PC-9 (cell line): ENCODE results near the gene BCL2. TPM values are rescaled to one million over a fixed set of nuclear protein-coding genes. Genes with fewer than 3 reads are reported as not detected.

Experiments
- BruUV-seq: library from RNA; stranded (reverse); fragments of 400-500 nt; replicated peaks from 2 replicates; lab custom pipeline; 2021; lab: Mats Ljungman, UMichigan
- CTCF ChIA-PET: fragments of 300-600 bp; sonication (Branson Sonifier 250); formaldehyde crosslinking; loops from one replicate; lab custom pipeline; 2022; ENCODE audit warnings: antibody characterized with exemption; lab: Charles Lee
- POLR2A ChIA-PET: fragments of 300-600 bp; sonication (Branson Sonifier 250); formaldehyde crosslinking; loops from one replicate; lab custom pipeline; 2022; ENCODE audit warnings: antibody characterized with exemption; ENCODE audit not compliant: unreplicated experiment; lab: Charles Lee
- DNase-seq, 2 experiments: peaks; one replicate each; pipeline versions ENCODE4 v3.0.0 to v3.0.0-alpha.2; 2015 to 2022; ENCODE audit warnings: mixed read lengths in 1 of 2
- H2AFZ ChIP-seq: fragments of 200-600 bp; sonication (generic); 2 replicates; pipeline ENCODE4 v1.8.1; 2017; ENCODE audit warnings: antibody characterized with exemption
- H3F3A ChIP-seq: fragments of 200-600 bp; sonication (generic); 2 replicates; pipeline ENCODE4 v1.8.1; 2017; ENCODE audit warnings: antibody characterized with exemption, mild to moderate bottlenecking, low read depth; ENCODE audit not compliant: insufficient read depth
- H3K27ac ChIP-seq: fragments of 200-600 bp; sonication (generic); 2 replicates; pipeline ENCODE4 v1.6.1; 2016; ENCODE audit warnings: mixed run types
- H3K27me3 ChIP-seq: fragments of 200-600 bp; sonication (generic); 2 replicates; pipeline ENCODE4 v1.6.1; 2016; ENCODE audit warnings: low read depth, mixed run types; ENCODE audit not compliant: insufficient read depth
- H3K36me3 ChIP-seq: fragments of 200-600 bp; sonication (generic); 2 replicates; pipeline ENCODE4 v1.6.1; 2016; ENCODE audit warnings: low read depth, mixed run types
- H3K4me1 ChIP-seq: fragments of 200-600 bp; sonication (generic); replicated peaks from 2 replicates; pipeline ENCODE4 v1.6.1; 2016; ENCODE audit warnings: mixed run types; ENCODE audit not compliant: insufficient read depth
- H3K4me2 ChIP-seq: fragments of 200-600 bp; sonication (generic); 2 replicates; pipeline ENCODE4 v1.6.1; 2017; ENCODE audit warnings: mixed run types
- H3K4me3 ChIP-seq: fragments of 200-600 bp; sonication (generic); 2 replicates; pipeline ENCODE4 v1.6.1; 2016; ENCODE audit warnings: mixed run types
- H3K79me2 ChIP-seq: fragments of 200-600 bp; sonication (generic); 2 replicates; pipeline ENCODE4 v1.6.1; 2017; ENCODE audit warnings: low read depth, mixed run types
- H3K9me2 ChIP-seq: fragments of 200-600 bp; sonication (generic); 2 replicates; pipeline ENCODE4 v1.8.1; 2017; ENCODE audit warnings: mild to moderate bottlenecking; ENCODE audit not compliant: insufficient read depth
- H3K9me3 ChIP-seq: fragments of 200-600 bp; sonication (generic); 2 replicates; pipeline ENCODE4 v1.8.1; 2016; ENCODE audit warnings: low read depth; ENCODE audit not compliant: insufficient read depth
- H4K20me1 ChIP-seq: fragments of 200-600 bp; sonication (generic); 2 replicates; pipeline ENCODE4 v1.8.1; 2017; ENCODE audit not compliant: insufficient read depth
- EZH2 ChIP-seq: fragments of 200-600 bp; sonication (generic); IDR thresholded peaks from 2 replicates; pipeline ENCODE4 v1.8.0; 2017; ENCODE audit warnings: antibody characterized with exemption, low read depth
- intact Hi-C: fragments of 100-400 bp; cut with micrococcal nuclease; formaldehyde crosslinking; loops from one replicate; pipeline ENCODE4 v1.10.0; 2022; ENCODE audit not compliant: unreplicated experiment
- total RNA-seq: library from RNA; stranded (reverse); gene quantifications from 2 replicates; pipeline ENCODE4 v1.2.3, GENCODE V29; 2021
- TF ChIP-seq, protein P1 (sequence below): fragments of 200-600 bp; sonication (generic); conservative IDR thresholded peaks from 2 replicates; pipeline ENCODE4 v1.6.1; 2017; ENCODE audit warnings: mixed run types, antibody characterized with exemption, mild to moderate bottlenecking, moderate library complexity

Gene BCL2
- total RNA-seq, 1 experiment from 2014 or later, result 2.0 TPM

DNA sequence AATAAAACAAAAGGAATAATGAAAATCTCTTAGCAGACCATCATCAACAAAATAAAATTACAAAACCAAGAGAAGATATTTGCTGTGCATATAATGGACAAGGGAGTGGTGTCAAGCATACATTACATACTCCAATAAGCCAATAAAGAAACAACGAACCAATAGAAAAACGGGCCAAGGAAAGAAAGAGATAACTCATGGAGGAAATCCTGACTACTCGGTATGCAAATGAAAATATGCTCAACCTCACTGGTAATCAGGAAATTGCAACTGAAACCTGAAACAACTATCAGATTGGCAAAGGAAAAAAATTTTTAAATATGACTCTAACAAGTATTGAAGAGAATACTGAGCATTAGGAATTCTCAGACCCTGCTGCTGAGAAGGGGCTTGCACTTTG lies 84.7 kb downstream of the BCL2 start:
- no TSS peak for BruUV-seq
- Histone ChIP-seq H3F3A (peaks cover 15% of the 10 kb centered on the region; the same call in 1 of the 2 replicates), H3K36me3 (no peaks in the 10 kb centered on the region), H2AFZ (no peak overlapping the region), H3K9me2 (no peaks in the 10 kb centered on the region; the same call in 1 of the 2 replicates), H3K79me2 (no peaks in the 10 kb centered on the region), H3K27ac (no peak overlapping the region), H4K20me1 (no peaks in the 10 kb centered on the region), H3K27me3 (no peaks in the 10 kb centered on the region), H3K9me3 (0 out of 2 replicates have a peak, but pooled peaks cover 5% of the 10 kb centered on the region), H3K4me1 (peaks cover 22% of the 10 kb centered on the region), H3K4me3 (no peak overlapping the region), H3K4me2 (no peak overlapping the region)
- no peak for TF ChIP-seq EZH2
- TF ChIP-seq, protein P1, sequence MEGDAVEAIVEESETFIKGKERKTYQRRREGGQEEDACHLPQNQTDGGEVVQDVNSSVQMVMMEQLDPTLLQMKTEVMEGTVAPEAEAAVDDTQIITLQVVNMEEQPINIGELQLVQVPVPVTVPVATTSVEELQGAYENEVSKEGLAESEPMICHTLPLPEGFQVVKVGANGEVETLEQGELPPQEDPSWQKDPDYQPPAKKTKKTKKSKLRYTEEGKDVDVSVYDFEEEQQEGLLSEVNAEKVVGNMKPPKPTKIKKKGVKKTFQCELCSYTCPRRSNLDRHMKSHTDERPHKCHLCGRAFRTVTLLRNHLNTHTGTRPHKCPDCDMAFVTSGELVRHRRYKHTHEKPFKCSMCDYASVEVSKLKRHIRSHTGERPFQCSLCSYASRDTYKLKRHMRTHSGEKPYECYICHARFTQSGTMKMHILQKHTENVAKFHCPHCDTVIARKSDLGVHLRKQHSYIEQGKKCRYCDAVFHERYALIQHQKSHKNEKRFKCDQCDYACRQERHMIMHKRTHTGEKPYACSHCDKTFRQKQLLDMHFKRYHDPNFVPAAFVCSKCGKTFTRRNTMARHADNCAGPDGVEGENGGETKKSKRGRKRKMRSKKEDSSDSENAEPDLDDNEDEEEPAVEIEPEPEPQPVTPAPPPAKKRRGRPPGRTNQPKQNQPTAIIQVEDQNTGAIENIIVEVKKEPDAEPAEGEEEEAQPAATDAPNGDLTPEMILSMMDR, result no peak
- CTCF ChIA-PET, result no interaction called here
- no peak for DNase-seq
- POLR2A ChIA-PET, result no interaction called here
- intact Hi-C loops, result loop anchor here (5.0 kb wide), 1 partner anchor 82 kb away; the partner anchor contains the start of gene BCL2

DNA sequence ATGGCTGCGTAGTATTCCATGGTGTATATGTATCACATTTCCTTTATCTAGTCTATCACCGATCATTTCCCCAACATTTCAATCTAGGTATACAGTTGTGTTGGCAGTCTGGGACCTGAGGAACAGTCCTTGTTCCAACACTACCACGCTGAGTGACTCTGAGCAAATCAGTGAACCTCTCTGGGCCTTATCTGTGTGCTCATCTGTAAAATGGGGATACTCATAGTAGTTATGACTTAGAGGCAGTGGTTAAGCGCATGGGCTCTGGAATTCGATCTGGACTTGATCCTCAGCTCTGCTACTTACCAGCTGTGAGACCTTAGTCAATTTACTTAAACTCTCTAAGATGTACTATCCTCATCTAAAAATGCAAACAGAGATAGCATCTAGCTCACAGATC lies 85.1 kb downstream of the BCL2 start:
- H3K36me3 ChIP-seq, result no peaks in the 10 kb centered on the region
- TF ChIP-seq, protein P1, result no peak
- H3K9me3 ChIP-seq, result 0 out of 2 replicates have a peak, but pooled peaks cover 6% of the 10 kb centered on the region
- no peaks in the 10 kb centered on the region for H3K27me3 ChIP-seq
- POLR2A ChIA-PET, result no interaction called here
- H3K4me3 ChIP-seq, result no peak overlapping the region
- H3K9me2 ChIP-seq, result no peaks in the 10 kb centered on the region; the same call in 1 of the 2 replicates
- H3K4me2 ChIP-seq, result no peak overlapping the region
- DNase-seq, result no peak
- CTCF ChIA-PET, result no interaction called here
- no TSS peak for BruUV-seq
- no peak overlapping the region for H2AFZ ChIP-seq
- H3K4me1 ChIP-seq, result peaks cover 22% of the 10 kb centered on the region
- intact Hi-C loops, result no loop called here
- no peaks in the 10 kb centered on the region for H4K20me1 ChIP-seq
- H3K79me2 ChIP-seq, result no peaks in the 10 kb centered on the region
- peaks cover 15% of the 10 kb centered on the region; the same call in 1 of the 2 replicates for H3F3A ChIP-seq
- no peak overlapping the region for H3K27ac ChIP-seq

DNA sequence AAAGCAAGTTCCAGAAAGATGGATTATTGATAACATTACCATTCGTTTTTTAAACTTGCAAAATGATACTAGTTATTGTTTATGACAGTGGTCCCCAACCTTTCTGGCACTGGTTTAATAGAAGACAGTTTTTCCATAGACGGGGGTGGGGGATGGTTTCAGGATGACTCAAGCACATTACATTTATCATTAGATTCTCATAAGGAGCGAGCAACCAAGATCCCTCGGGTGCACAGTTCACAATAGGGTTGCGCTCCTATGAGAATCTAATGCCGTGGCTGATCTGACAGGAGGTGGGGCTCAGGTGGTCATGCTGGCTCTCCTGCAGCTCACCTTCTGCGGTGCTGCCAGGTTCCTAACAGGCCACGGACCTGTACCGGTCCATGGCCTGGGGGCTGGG lies 86.2 kb downstream of the BCL2 start:
- no peaks in the 10 kb centered on the region for H3K79me2 ChIP-seq

More for the DNA sequence above, 86.2 kb downstream of the BCL2 start:
- H3K27me3 ChIP-seq, result no peaks in the 10 kb centered on the region
- no peak overlapping the region for H2AFZ ChIP-seq
- DNase-seq, result no peak
- peaks cover 10% of the 10 kb centered on the region; the same call in 1 of the 2 replicates for H3F3A ChIP-seq
- no peaks in the 10 kb centered on the region for H3K36me3 ChIP-seq
- TF ChIP-seq, protein P1, result no peak
- no peak for TF ChIP-seq EZH2
- intact Hi-C loops, result no loop called here
- H3K9me2 ChIP-seq, result no peaks in the 10 kb centered on the region; the same call in 1 of the 2 replicates
- H3K4me3 ChIP-seq, result no peak overlapping the region
- no peaks in the 10 kb centered on the region for H4K20me1 ChIP-seq
- no peak overlapping the region for H3K4me2 ChIP-seq
- ChIA-PET CTCF (no interaction called here), POLR2A (no interaction called here)
- 0 out of 2 replicates have a peak, but pooled peaks cover 6% of the 10 kb centered on the region for H3K9me3 ChIP-seq
- no peak overlapping the region for H3K27ac ChIP-seq
- BruUV-seq, result no TSS peak
- H3K4me1 ChIP-seq, result peaks cover 13% of the 10 kb centered on the region
